Stimulated activated naive CD8-positive, alpha-beta T cell treated with anti-CD3 and anti-CD28 coated beads, Interleukin-15, Interleukin-2, amounts not matched to agents 100 ng/mL and 50 ng/mL, for 24 hours (primary cell): ENCODE measurements around the gene ME1.

Experiments
- H3K27ac Mint-ChIP-seq: one replicate; pipeline ENCODE4 v1.8.0; 2021; ENCODE audit warnings: mild to moderate bottlenecking, mixed read lengths
- H3K27me3 Mint-ChIP-seq: one replicate; pipeline ENCODE4 v1.8.0; 2021; ENCODE audit warnings: mixed read lengths
- H3K36me3 Mint-ChIP-seq: one replicate; pipeline ENCODE4 v1.8.0; 2021; ENCODE audit warnings: low read depth, mixed read lengths
- H3K4me1 Mint-ChIP-seq: one replicate; pipeline ENCODE4 v1.8.0; 2021; ENCODE audit warnings: low read depth, mixed read lengths
- H3K4me3 Mint-ChIP-seq: one replicate; pipeline ENCODE4 v1.8.0; 2021; ENCODE audit warnings: mild to moderate bottlenecking, mixed read lengths
- H3K9me3 Mint-ChIP-seq: one replicate; pipeline ENCODE4 v1.8.0; 2021; ENCODE audit warnings: mixed read lengths

Gene ME1

GRCh38 chr6:83430611-83431544, at the start of gene ME1:
ME1 (minus strand) TSS chr6:83431051; CDS start chr6:83430954, 97 bp downstream.
- H3K4me3 Mint-ChIP-seq: peak within 1 kb of the TSS; percentile 8
- H3K9me3 Mint-ChIP-seq: no peaks in the 10 kb centered on the region
- peaks cover 41% of the 10 kb centered on the region for H3K27me3 Mint-ChIP-seq
- no peaks in the 10 kb centered on the region for H3K36me3 Mint-ChIP-seq
- H3K4me1 Mint-ChIP-seq: no peaks in the 10 kb centered on the region
- no peak within 1 kb of the TSS for H3K27ac Mint-ChIP-seq

DNA sequence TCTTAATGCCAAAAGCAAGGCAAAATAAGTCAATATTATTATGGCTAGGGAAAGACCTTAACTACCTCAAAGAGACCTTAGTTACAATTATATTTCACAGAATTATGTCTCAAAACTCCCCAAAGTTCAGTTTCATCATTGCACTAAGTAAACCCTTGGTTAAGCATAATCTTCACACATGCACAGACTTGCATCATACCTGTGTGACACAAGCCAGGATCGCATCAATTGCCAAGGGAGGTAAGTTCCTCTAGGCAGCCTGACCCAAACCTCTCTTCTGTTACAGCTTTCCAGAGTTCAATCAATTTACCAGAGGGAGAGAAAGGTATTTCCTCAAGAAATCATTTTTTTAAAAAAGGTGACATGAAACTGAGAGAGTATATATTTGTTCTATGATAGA, 49.6 kb upstream of the ME1 start:
- Mint-ChIP-seq H3K36me3 (no peaks in the 10 kb centered on the region), H3K27ac (no peak overlapping the region), H3K9me3 (no peaks in the 10 kb centered on the region), H3K4me1 (no peaks in the 10 kb centered on the region), H3K27me3 (peaks cover 12% of the 10 kb centered on the region), H3K4me3 (no peak overlapping the region)

DNA sequence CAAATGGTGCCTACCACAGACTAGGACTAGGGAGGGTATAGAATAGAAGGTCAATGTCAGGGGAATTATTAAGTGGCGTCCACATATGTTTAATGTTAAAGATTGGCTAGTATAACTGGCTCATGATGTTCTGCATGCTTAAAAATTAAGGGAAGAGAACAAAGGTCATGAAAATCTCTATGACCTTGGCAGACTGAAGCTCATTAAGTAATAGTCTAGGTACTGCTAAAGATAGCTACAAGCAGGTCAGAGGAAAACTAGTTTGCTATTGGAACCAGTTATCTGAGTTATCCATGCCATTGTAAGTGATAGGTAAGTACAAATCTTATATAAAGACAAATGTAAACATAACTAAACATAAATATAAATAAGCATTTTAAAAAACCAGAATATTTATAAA, 48.5 kb upstream of the ME1 start:
- Mint-ChIP-seq H3K36me3 (no peaks in the 10 kb centered on the region), H3K4me1 (no peaks in the 10 kb centered on the region), H3K27me3 (peaks cover 12% of the 10 kb centered on the region), H3K27ac (no peak overlapping the region), H3K4me3 (no peak overlapping the region), H3K9me3 (no peaks in the 10 kb centered on the region)

DNA sequence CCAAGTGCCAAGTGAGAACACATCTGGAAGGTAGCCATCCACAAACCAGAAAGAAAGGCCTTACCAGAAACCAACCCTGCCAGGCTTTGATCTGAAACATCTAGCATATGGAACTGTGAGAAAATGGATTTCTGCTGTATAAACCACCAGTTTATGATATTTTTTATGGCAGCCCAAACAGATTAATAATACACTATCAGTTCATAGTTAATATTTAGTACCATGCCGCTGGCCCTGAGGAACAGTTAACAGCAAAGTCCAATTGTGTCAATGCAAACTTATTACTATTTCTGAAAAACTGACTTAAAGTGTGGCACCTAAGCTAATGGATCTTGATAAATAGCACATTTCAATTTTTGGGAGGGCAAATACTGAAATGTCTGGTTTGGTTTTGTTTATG, 46.1 kb upstream of the ME1 start:
- Mint-ChIP-seq H3K4me1 (no peaks in the 10 kb centered on the region), H3K4me3 (no peak overlapping the region), H3K27ac (no peak overlapping the region), H3K36me3 (no peaks in the 10 kb centered on the region), H3K27me3 (peaks cover 12% of the 10 kb centered on the region), H3K9me3 (no peaks in the 10 kb centered on the region)

- Mint-ChIP-seq H3K9me3 (no peaks in the 10 kb centered on the region), H3K4me3 (no peak overlapping the region), H3K27me3 (no peaks in the 10 kb centered on the region), H3K36me3 (no peaks in the 10 kb centered on the region), H3K4me1 (no peaks in the 10 kb centered on the region), H3K27ac (no peak overlapping the region)
Measured at GRCh38 chr6:83474309-83474708, 43.5 kb upstream of the ME1 start.

- Mint-ChIP-seq H3K4me3 (no peak overlapping the region), H3K27ac (no peak overlapping the region), H3K4me1 (no peaks in the 10 kb centered on the region), H3K27me3 (no peaks in the 10 kb centered on the region), H3K9me3 (no peaks in the 10 kb centered on the region), H3K36me3 (no peaks in the 10 kb centered on the region)
Measured at GRCh38 chr6:83472767-83473166, 41.9 kb upstream of the ME1 start.

DNA sequence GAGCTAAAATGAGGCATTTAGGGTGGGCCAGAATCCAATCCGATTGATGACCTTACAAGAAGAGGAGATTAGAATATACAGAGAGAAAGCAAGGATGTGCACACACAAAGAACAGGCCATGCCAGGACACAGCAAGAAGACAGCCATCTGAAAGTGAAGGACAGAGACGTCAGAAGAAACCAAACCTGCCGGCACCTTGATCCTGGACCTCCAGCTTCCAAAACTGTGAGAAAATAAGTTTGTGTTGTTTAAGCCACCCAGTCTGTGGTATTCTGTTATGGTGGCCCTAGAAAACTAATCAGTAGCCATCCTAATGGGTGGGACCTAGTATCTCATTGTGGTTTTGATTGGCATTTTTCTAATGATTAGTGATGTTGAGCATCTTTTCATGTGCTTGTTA, 39.7 kb upstream of the ME1 start:
- no peaks in the 10 kb centered on the region for H3K27me3 Mint-ChIP-seq

DNA sequence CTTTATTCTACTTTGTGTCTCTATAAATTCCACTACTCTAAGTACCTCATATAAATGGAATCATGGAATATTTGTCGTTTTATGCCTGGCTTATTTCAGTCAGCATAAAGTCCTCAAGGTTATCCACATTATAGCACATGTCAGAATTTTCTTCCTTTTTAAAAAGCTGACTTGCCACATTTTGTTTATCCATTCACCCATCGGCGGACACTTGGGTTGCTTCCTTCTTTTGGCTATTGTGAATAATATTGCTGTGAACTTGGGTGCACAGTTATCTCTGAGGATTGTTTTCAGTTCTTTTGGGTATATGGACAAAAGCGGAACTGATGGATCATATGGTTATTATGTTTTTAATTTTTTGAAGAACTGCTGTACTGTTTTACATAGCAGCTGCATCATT, 39.1 kb upstream of the ME1 start:
- no peak overlapping the region for H3K4me3 Mint-ChIP-seq
- H3K4me1 Mint-ChIP-seq: no peaks in the 10 kb centered on the region
- no peaks in the 10 kb centered on the region for H3K27me3 Mint-ChIP-seq
- no peaks in the 10 kb centered on the region for H3K36me3 Mint-ChIP-seq
- H3K9me3 Mint-ChIP-seq: no peaks in the 10 kb centered on the region
- H3K27ac Mint-ChIP-seq: no peak overlapping the region

More for the DNA sequence above, 39.7 kb upstream of the ME1 start:
- Mint-ChIP-seq H3K4me3 (no peak overlapping the region), H3K4me1 (no peaks in the 10 kb centered on the region), H3K9me3 (no peaks in the 10 kb centered on the region), H3K36me3 (no peaks in the 10 kb centered on the region), H3K27ac (no peak overlapping the region)

DNA sequence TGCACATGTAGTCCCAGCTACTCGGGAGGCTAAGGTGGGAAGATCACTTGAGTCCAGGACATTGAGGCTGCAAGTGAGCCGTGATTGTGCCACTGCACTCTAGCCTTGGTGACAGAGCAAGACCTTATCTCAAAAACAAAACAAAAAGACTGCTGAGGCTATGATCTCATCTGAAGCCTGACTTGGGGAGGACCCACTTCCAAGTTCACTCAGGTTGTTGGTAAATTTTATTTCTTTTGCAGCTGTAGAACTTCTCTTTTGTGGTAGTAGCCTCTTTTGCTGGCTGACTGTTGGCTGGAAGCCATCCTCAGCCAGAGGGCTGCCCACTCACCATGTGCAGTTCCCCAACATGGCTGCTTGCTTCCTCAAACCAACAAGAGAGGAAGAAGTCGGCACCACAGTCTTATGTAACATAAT, 36.8 kb upstream of the ME1 start:
- H3K36me3 Mint-ChIP-seq: no peaks in the 10 kb centered on the region
- no peak overlapping the region for H3K27ac Mint-ChIP-seq
- no peaks in the 10 kb centered on the region for H3K4me1 Mint-ChIP-seq

DNA sequence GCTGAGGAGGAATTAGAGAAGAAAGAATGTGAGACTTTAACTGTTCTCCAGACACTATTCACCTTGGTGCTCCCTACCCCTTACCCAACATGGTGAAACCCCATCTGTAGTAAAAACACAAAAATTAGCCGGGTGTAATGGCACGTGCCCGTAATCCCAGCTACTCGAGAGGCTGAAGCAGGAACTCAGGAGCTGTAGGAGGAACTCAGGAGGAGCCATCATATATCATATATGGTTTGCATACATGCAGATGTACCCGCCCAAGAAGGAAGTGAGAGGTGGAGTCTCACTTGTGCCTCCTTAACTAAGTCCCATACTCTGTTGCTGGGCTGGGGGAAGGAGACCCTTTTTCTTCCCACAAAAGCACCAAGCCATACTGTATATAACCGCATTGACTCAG, 35.5 kb upstream of the ME1 start:
- no peak overlapping the region for H3K27ac Mint-ChIP-seq
- no peaks in the 10 kb centered on the region for H3K36me3 Mint-ChIP-seq
- H3K9me3 Mint-ChIP-seq: no peaks in the 10 kb centered on the region
- no peaks in the 10 kb centered on the region for H3K4me1 Mint-ChIP-seq
- H3K27me3 Mint-ChIP-seq: no peaks in the 10 kb centered on the region
- H3K4me3 Mint-ChIP-seq: no peak overlapping the region

More for the DNA sequence above, 36.8 kb upstream of the ME1 start:
- H3K27me3 Mint-ChIP-seq: no peaks in the 10 kb centered on the region
- no peaks in the 10 kb centered on the region for H3K9me3 Mint-ChIP-seq
- H3K4me3 Mint-ChIP-seq: no peak overlapping the region

DNA sequence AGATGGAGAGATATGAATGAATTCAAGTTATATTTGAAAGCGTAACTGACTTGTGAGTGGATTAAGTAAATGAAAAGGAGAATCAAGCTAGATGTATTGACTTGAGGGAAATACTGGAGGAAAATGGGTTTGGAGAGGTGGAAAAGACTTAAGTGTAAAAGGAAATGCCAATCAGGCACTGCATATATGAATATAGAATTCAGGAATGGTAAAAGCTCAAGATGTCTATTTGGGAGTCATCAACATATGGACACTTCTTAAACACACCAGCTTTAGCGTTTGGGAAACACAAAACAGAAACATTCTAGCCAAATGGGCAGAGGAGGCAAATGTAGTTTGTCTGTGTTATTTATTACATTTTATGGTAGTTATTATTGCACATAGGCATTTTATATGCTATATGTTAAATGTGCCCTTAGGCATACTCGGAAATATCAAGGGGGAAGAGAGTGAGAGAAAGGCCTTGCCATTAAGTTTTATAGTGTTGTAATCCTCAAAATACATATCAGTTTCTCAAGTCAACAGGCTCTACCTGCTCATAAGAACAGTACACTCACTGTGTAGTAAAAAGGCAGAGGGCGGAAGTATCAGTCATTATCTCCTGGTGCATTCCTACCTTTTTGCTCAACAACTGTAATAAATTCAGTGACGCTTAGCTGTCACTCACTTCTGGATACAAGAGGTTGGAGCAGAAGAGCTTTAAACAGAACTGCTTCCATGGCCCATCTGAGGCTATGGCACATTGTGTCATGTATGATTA, 33.7 kb upstream of the ME1 start:
- H3K4me3 Mint-ChIP-seq: no peak overlapping the region

GRCh38 chr6:83463886-83464285, 33.0 kb upstream of the ME1 start:
- Mint-ChIP-seq H3K4me3 (no peak overlapping the region), H3K36me3 (no peaks in the 10 kb centered on the region), H3K27ac (no peak overlapping the region), H3K27me3 (peaks cover 2% of the 10 kb centered on the region), H3K4me1 (no peaks in the 10 kb centered on the region), H3K9me3 (no peaks in the 10 kb centered on the region)

More for the DNA sequence above, 33.7 kb upstream of the ME1 start:
- H3K36me3 Mint-ChIP-seq: no peaks in the 10 kb centered on the region
- H3K27me3 Mint-ChIP-seq: no peaks in the 10 kb centered on the region
- no peak overlapping the region for H3K27ac Mint-ChIP-seq
- H3K4me1 Mint-ChIP-seq: no peaks in the 10 kb centered on the region
- H3K9me3 Mint-ChIP-seq: no peaks in the 10 kb centered on the region

DNA sequence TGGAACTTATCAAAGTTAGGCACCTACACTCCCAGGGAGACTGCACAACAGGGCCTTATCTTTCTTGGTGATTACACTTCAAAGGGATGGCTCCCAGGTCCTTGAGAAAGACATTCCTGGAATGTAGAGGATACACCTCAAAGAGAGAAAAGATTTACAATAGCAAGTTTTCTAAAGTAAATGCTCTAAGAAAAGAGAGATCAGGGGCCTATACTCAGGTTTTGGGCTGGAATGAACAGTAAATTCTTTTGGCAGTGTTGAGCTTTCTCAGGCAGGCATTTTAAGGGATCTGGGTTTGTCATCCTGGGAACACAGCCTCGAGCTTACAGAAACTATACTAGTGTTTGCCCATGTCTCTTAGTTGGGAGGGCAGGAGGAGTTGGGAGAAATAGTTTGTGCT, 31.7 kb upstream of the ME1 start:
- Mint-ChIP-seq H3K4me3 (no peak overlapping the region), H3K4me1 (no peaks in the 10 kb centered on the region), H3K27ac (no peak overlapping the region), H3K36me3 (no peaks in the 10 kb centered on the region), H3K27me3 (peaks cover 3% of the 10 kb centered on the region), H3K9me3 (no peaks in the 10 kb centered on the region)

DNA sequence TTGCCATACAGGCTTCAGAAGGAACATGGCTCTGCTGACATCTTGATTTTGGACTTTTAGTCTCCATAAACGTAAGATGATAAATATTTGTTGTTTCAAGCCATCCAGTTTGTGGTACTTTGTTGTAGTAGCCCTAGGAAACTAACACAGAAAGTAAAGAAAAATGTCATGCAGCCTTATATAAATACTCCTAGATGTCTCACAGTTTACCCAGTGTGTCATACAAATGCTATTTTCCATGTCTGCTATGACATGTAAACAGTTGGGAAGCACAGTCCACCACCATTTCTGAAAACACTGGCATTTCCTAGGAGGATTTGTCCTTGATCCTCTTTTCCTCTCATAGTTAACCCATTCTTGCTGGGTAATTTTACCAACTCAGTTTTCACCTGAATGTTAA, 30.6 kb upstream of the ME1 start:
- H3K9me3 Mint-ChIP-seq: no peaks in the 10 kb centered on the region
- no peak overlapping the region for H3K4me3 Mint-ChIP-seq
- no peaks in the 10 kb centered on the region for H3K36me3 Mint-ChIP-seq
- H3K27me3 Mint-ChIP-seq: peaks cover 3% of the 10 kb centered on the region
- H3K27ac Mint-ChIP-seq: no peak overlapping the region
- H3K4me1 Mint-ChIP-seq: no peaks in the 10 kb centered on the region

GRCh38 chr6:83459663-83460062, 28.8 kb upstream of the ME1 start:
- H3K4me3 Mint-ChIP-seq: no peak overlapping the region
- peaks cover 3% of the 10 kb centered on the region for H3K27me3 Mint-ChIP-seq
- no peak overlapping the region for H3K27ac Mint-ChIP-seq
- H3K9me3 Mint-ChIP-seq: no peaks in the 10 kb centered on the region
- no peaks in the 10 kb centered on the region for H3K4me1 Mint-ChIP-seq
- H3K36me3 Mint-ChIP-seq: no peaks in the 10 kb centered on the region
